Neural progenitor cell (in vitro differentiated cells): ENCODE results near the gene B9D1. TPM values are rescaled to one million over a fixed set of nuclear protein-coding genes. Genes with fewer than 3 reads are reported as not detected.

Experiments
- DNase-seq: peaks from one replicate; pipeline ENCODE4 v3.0.0-alpha.2; 2016; ENCODE audit warnings: low spot score
- H2AFZ ChIP-seq: fragments of 200-600 bp; sonication (generic); replicated peaks from 2 replicates; pipeline ENCODE4 v1.6.1; 2016; ENCODE audit warnings: antibody characterized with exemption
- H3F3A ChIP-seq: fragments of 200-600 bp; sonication (generic); 2 replicates; pipeline ENCODE4 v1.6.1; 2016; ENCODE audit warnings: antibody characterized with exemption, low read depth
- H3K27ac ChIP-seq: fragments of 200-600 bp; sonication (generic); 2 replicates; pipeline ENCODE4 v1.5.1; 2016; ENCODE audit warnings: mild to moderate bottlenecking
- H3K27me3 ChIP-seq: fragments of 200-600 bp; sonication (generic); 2 replicates; pipeline ENCODE4 v1.6.1; 2016; ENCODE audit warnings: mild to moderate bottlenecking, moderate library complexity
- H3K36me3 ChIP-seq: fragments of 200-600 bp; sonication (generic); 2 replicates; pipeline ENCODE4 v1.5.1; 2016
- H3K4me1 ChIP-seq: fragments of 200-600 bp; sonication (generic); 2 replicates; pipeline ENCODE4 v1.6.1; 2016; ENCODE audit warnings: mixed run types
- H3K4me2 ChIP-seq: fragments of 200-600 bp; sonication (generic); 2 replicates; pipeline ENCODE4 v1.6.1; 2016
- H3K4me3 ChIP-seq: fragments of 200-600 bp; sonication (generic); 2 replicates; pipeline ENCODE4 v1.5.1; 2016
- H3K79me2 ChIP-seq: fragments of 200-600 bp; sonication (generic); 2 replicates; pipeline ENCODE4 v1.6.1; 2016; ENCODE audit warnings: low read depth
- H3K9ac ChIP-seq: fragments of 200-600 bp; sonication (generic); 2 replicates; pipeline ENCODE4 v1.6.1; 2016
- H3K9me3 ChIP-seq: fragments of 200-600 bp; sonication (generic); 2 replicates; pipeline ENCODE4 v1.5.1; 2016; ENCODE audit warnings: low read depth
- H4K20me1 ChIP-seq: fragments of 200-600 bp; sonication (generic); 2 replicates; pipeline ENCODE4 v1.6.1; 2016; ENCODE audit warnings: low read depth
- H3K27ac Mint-ChIP-seq: 3 replicates; pipeline ENCODE4 v1.8.0; 2021; ENCODE audit warnings: mixed read lengths
- H3K27me3 Mint-ChIP-seq: 2 replicates; pipeline ENCODE4 v1.8.0; 2022; ENCODE audit warnings: low read depth, mild to moderate bottlenecking, inconsistent platforms, moderate library complexity, mixed read lengths; ENCODE audit not compliant: insufficient read depth
- H3K36me3 Mint-ChIP-seq: 3 replicates; pipeline ENCODE4 v1.8.0; 2021; ENCODE audit warnings: mixed read lengths
- H3K4me1 Mint-ChIP-seq: 3 replicates; pipeline ENCODE4 v1.8.0; 2021; ENCODE audit warnings: mixed read lengths
- H3K4me3 Mint-ChIP-seq: 3 replicates; pipeline ENCODE4 v1.8.0; 2021; ENCODE audit warnings: mild to moderate bottlenecking, moderate library complexity, mixed read lengths
- H3K9me3 Mint-ChIP-seq: 3 replicates; pipeline ENCODE4 v1.8.0; 2020; ENCODE audit warnings: mixed read lengths
- EZH2 ChIP-seq: fragments of 200-600 bp; sonication (generic); IDR thresholded peaks from 2 replicates; pipeline ENCODE4 v1.6.1; 2017; ENCODE audit warnings: antibody characterized with exemption, mild to moderate bottlenecking, moderate library complexity
- EZH2phosphoT487 ChIP-seq: fragments of 200-600 bp; sonication (generic); IDR thresholded peaks from 2 replicates; pipeline ENCODE4 v1.6.1; 2017; ENCODE audit warnings: antibody characterized with exemption
- total RNA-seq: library from RNA; depleted of rRNA; stranded (reverse); fragments of >200 nt; gene quantifications from 2 replicates; pipeline ENCODE4 v1.2.3, GENCODE V29; 2015; ENCODE audit warnings: low replicate concordance
- TF ChIP-seq, protein P1 (sequence below): fragments of 200-600 bp; sonication (generic); IDR thresholded peaks from 2 replicates; pipeline ENCODE4 v1.5.1; 2017; ENCODE audit warnings: antibody characterized with exemption, mild to moderate bottlenecking

Gene B9D1
- total RNA-seq, 1 donor from 2014 or later = 15.1 TPM

DNA sequence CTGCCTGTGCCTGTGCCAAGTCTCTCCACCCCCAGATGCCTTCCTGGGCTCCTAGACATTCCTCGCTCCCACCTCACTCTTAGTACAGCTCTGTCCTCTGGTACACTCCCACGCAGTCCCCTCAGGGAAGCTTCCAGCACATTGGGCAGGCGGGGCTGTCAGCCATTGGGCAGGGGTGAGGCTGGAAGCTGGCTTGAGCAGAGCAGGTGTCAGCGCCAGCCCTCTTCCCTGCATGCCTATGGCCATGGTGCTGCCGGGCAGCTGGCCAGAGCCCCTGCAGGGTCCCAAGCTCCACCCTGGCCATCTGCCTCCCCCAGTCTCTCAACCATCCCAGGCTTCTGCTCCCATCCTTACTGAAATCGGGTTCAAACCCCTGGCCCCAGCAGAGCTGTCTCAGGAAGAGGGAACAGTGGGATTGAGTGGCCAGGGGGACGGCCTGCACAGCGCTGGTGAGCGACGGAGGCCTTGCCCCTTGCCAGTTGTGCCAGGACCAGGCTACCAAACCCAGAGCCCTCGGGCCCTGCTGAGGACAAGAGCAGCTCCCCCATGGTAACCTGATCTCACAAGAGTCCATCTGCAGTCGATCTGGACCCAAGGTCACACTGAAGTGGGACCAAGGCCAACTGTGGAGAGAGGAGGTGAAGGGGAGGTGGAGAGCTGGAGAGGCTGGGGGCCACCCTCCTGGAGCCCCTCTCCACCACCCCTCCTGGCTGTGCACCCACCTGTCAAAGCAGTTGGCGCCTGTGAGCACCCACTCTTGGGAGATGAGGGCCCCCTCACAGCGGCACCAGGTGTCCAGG is 2.4 kb upstream of the B9D1 start:
- no peak for DNase-seq
- Mint-ChIP-seq H3K36me3 (peaks cover 2% of the 10 kb centered on the region), H3K4me1 (peaks cover 15% of the 10 kb centered on the region), H3K27me3 (peaks cover 6% of the 10 kb centered on the region), H3K4me3 (peak overlapping the region; percentile 15), H3K9me3 (no peaks in the 10 kb centered on the region), H3K27ac (no peak overlapping the region)
- no peak overlapping the region for H3K4me2 ChIP-seq
- no peaks in the 10 kb centered on the region for H3K27me3 ChIP-seq
- no peaks in the 10 kb centered on the region for H3K9me3 ChIP-seq
- no peaks in the 10 kb centered on the region for H3K36me3 ChIP-seq
- no peak for TF ChIP-seq EZH2phosphoT487
- TF ChIP-seq, protein P1, sequence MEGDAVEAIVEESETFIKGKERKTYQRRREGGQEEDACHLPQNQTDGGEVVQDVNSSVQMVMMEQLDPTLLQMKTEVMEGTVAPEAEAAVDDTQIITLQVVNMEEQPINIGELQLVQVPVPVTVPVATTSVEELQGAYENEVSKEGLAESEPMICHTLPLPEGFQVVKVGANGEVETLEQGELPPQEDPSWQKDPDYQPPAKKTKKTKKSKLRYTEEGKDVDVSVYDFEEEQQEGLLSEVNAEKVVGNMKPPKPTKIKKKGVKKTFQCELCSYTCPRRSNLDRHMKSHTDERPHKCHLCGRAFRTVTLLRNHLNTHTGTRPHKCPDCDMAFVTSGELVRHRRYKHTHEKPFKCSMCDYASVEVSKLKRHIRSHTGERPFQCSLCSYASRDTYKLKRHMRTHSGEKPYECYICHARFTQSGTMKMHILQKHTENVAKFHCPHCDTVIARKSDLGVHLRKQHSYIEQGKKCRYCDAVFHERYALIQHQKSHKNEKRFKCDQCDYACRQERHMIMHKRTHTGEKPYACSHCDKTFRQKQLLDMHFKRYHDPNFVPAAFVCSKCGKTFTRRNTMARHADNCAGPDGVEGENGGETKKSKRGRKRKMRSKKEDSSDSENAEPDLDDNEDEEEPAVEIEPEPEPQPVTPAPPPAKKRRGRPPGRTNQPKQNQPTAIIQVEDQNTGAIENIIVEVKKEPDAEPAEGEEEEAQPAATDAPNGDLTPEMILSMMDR = no peak
- no peak for TF ChIP-seq EZH2
- H3K9ac ChIP-seq = no peak overlapping the region
- no peak overlapping the region for H3K4me3 ChIP-seq
- no peak overlapping the region for H2AFZ ChIP-seq
- H4K20me1 ChIP-seq = no peaks in the 10 kb centered on the region
- H3F3A ChIP-seq = no peaks in the 10 kb centered on the region
- no peaks in the 10 kb centered on the region for H3K79me2 ChIP-seq
- no peak overlapping the region for H3K27ac ChIP-seq
- H3K4me1 ChIP-seq = no peaks in the 10 kb centered on the region

DNA sequence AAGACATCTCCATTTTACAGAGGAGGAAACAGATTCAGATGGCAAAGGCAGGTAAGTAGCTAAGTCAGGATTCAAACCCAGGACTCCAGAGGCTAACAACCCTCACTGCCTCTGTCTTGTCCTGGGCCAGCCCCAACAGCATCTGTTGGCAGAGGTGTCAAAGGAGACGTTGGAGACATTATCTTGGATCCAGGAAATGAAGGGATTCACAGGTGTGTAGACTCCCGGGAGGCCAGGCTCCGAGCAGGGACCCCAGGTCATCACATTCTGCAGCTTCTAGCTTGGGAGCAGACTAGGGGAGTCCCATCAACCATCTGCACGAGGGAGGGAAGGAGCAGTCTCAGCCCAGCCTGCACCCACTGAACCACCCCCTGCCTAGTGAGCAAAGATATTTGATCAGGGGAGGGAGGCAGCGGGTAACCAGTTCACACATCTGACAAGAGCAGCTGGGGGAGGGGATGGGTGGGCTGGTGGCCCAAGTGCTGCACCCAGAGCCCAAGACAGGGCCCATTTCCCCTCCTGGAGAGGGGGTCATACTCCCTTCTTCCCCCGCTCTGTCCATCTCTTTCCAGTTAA is 1.0 kb upstream of the B9D1 start:
- Histone ChIP-seq H3K4me3 (no peak overlapping the region), H3F3A (no peaks in the 10 kb centered on the region), H3K4me1 (no peaks in the 10 kb centered on the region), H3K36me3 (no peaks in the 10 kb centered on the region), H3K27me3 (no peaks in the 10 kb centered on the region), H4K20me1 (no peaks in the 10 kb centered on the region), H3K9ac (no peak overlapping the region), H3K27ac (no peak overlapping the region), H3K79me2 (no peaks in the 10 kb centered on the region), H2AFZ (no peak overlapping the region), H3K9me3 (no peaks in the 10 kb centered on the region), H3K4me2 (peak overlapping the region; percentile 93)
- Mint-ChIP-seq H3K27ac (no peak overlapping the region), H3K4me1 (peaks cover 15% of the 10 kb centered on the region), H3K9me3 (no peaks in the 10 kb centered on the region), H3K27me3 (peaks cover 6% of the 10 kb centered on the region), H3K36me3 (peaks cover 2% of the 10 kb centered on the region), H3K4me3 (peak overlapping the region; percentile 91)
- TF ChIP-seq EZH2 = no peak
- TF ChIP-seq, protein P1 = no peak
- TF ChIP-seq EZH2phosphoT487 = no peak
- no peak for DNase-seq

DNA sequence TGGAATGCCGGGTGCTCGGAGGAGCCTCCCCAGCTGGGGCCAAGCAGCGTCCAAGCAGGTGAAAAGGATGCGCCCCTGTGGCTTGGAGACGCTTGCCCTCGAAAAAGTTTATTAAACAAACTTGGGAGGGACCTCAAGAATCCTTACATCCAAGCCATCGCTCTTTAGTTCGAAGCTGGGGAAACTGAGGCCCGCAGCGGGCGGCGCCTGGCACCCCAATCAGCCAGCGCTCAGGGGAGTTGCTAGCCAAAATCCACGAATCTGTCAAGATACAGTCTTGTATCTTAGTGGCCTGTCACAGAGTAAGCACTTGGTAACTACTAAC is 553 bp upstream of the B9D1 start:
- peaks cover 5% of the 10 kb centered on the region for H3K36me3 Mint-ChIP-seq
- no peaks in the 10 kb centered on the region for H3F3A ChIP-seq
- no peak overlapping the region for H3K27ac ChIP-seq
- peak overlapping the region; percentile 93 for H3K4me2 ChIP-seq
- DNase-seq = no peak
- no peak overlapping the region for H3K27ac Mint-ChIP-seq
- H3K27me3 ChIP-seq = no peaks in the 10 kb centered on the region
- no peaks in the 10 kb centered on the region for H3K4me1 ChIP-seq
- H3K4me1 Mint-ChIP-seq = peaks cover 17% of the 10 kb centered on the region
- H3K36me3 ChIP-seq = no peaks in the 10 kb centered on the region
- peak overlapping the region; percentile 91 for H3K4me3 Mint-ChIP-seq
- TF ChIP-seq EZH2phosphoT487 = no peak
- TF ChIP-seq, protein P1 = no peak
- peaks cover 2% of the 10 kb centered on the region for H3K27me3 Mint-ChIP-seq
- no peaks in the 10 kb centered on the region for H3K9me3 ChIP-seq
- no peak overlapping the region for H3K9ac ChIP-seq
- no peaks in the 10 kb centered on the region for H3K9me3 Mint-ChIP-seq
- H3K79me2 ChIP-seq = no peaks in the 10 kb centered on the region
- peak overlapping the region; percentile 70 for H3K4me3 ChIP-seq
- H4K20me1 ChIP-seq = no peaks in the 10 kb centered on the region
- H2AFZ ChIP-seq = peak overlapping the region; percentile 93
